IMR-90 (cell line): ENCODE data around the gene RBMS2. TPM values are rescaled to one million over a fixed set of nuclear protein-coding genes. Genes with fewer than 3 reads are reported as not detected.

ENCODE experiments used
- ATAC-seq: fragments of 200-7000 bp; cut with Tn5 transposase; 2 replicates; pipeline ENCODE4 v1.9.1; 2020; ENCODE audit warnings: low read depth, mild to moderate bottlenecking, moderate library complexity
- BruUV-seq: library from RNA; stranded (reverse); fragments of 400-500 nt; replicated peaks from 2 replicates; lab custom pipeline; 2021; lab: Mats Ljungman, UMichigan
- CTCF ChIA-PET: fragments of 300-600 bp; formaldehyde crosslinking; extraction: SDS; loops from one replicate; lab custom pipeline; 2021; ENCODE audit warnings: antibody characterized with exemption; lab: Yijun Ruan, JAX
- POLR2A ChIA-PET: fragments of 300-600 bp; sonication (Branson Sonifier 250); formaldehyde crosslinking; loops from one replicate; lab custom pipeline; 2022; ENCODE audit warnings: antibody characterized with exemption; ENCODE audit not compliant: unreplicated experiment; lab: Charles Lee
- DNase-seq: peaks from one replicate; pipeline ENCODE4 v3.0.0; 2013
- H2AFZ ChIP-seq: replicated peaks from 2 replicates; pipeline ENCODE3; 2013; ENCODE audit warnings: low read length, mild to moderate bottlenecking; ENCODE audit not compliant: poor library complexity
- H2AK5ac ChIP-seq: 2 replicates; pipeline ENCODE4 v1.6.1; 2013; ENCODE audit warnings: low read depth, low read length, inconsistent platforms
- H2AK9ac ChIP-seq: replicated peaks from 2 replicates; pipeline ENCODE3; 2013; ENCODE audit warnings: mild to moderate bottlenecking, low read depth, low read length, moderate library complexity; ENCODE audit not compliant: poor library complexity
- H2BK120ac ChIP-seq: 2 replicates; pipeline ENCODE4 v1.6.1; 2013; ENCODE audit warnings: low read depth, low read length, inconsistent platforms
- H2BK15ac ChIP-seq: 3 replicates; pipeline ENCODE4 v1.6.1; 2013; ENCODE audit warnings: low read depth, low read length, inconsistent platforms
- H2BK20ac ChIP-seq: 2 replicates; pipeline ENCODE4 v1.6.1; 2013; ENCODE audit warnings: low read depth, mild to moderate bottlenecking, inconsistent platforms, low read length, moderate library complexity
- H2BK5ac ChIP-seq: 2 replicates; pipeline ENCODE4 v1.6.1; 2013; ENCODE audit warnings: mild to moderate bottlenecking, low read depth, low read length, inconsistent platforms; ENCODE audit not compliant: poor library complexity, severe bottlenecking
- H3K14ac ChIP-seq: replicated peaks from 2 replicates; pipeline ENCODE4 v1.6.1; 2013; ENCODE audit warnings: low read depth, low read length, inconsistent platforms
- H3K18ac ChIP-seq: 2 replicates; pipeline ENCODE4 v1.6.1; 2013; ENCODE audit warnings: low read depth, low read length, control low read depth
- H3K23ac ChIP-seq: 2 replicates; pipeline ENCODE4 v1.6.1; 2013; ENCODE audit warnings: low read depth, low read length, inconsistent platforms
- H3K27ac ChIP-seq: 2 replicates; pipeline ENCODE4 v1.5.1; 2013; ENCODE audit warnings: mild to moderate bottlenecking, control low read depth, low read length; ENCODE audit not compliant: insufficient read depth
- H3K27me3 ChIP-seq: 2 replicates; pipeline ENCODE4 v1.6.1; 2013; ENCODE audit warnings: low read length; ENCODE audit not compliant: control insufficient read depth, insufficient read depth
- H3K36me3 ChIP-seq: 2 replicates; pipeline ENCODE4 v1.6.1; 2013; ENCODE audit warnings: low read length, mixed read lengths; ENCODE audit not compliant: control insufficient read depth, insufficient read depth
- H3K4ac ChIP-seq: 2 replicates; pipeline ENCODE4 v1.6.1; 2013; ENCODE audit warnings: low read depth, low read length, inconsistent platforms
- H3K4me1 ChIP-seq: 2 replicates; pipeline ENCODE4 v1.6.1; 2013; ENCODE audit warnings: low read length, mixed read lengths; ENCODE audit not compliant: control insufficient read depth, insufficient read depth
- H3K4me2 ChIP-seq: 2 replicates; pipeline ENCODE4 v1.6.1; 2013; ENCODE audit warnings: low read depth, mild to moderate bottlenecking, control low read depth, low read length, moderate library complexity
- H3K4me3 ChIP-seq: 2 replicates; pipeline ENCODE4 v1.5.1; 2013; ENCODE audit warnings: low read depth, mild to moderate bottlenecking, control low read depth, low read length, moderate library complexity; ENCODE audit not compliant: insufficient read depth
- H3K56ac ChIP-seq: 2 replicates; pipeline ENCODE4 v1.6.1; 2013; ENCODE audit warnings: low read length, inconsistent platforms; ENCODE audit not compliant: insufficient read depth; ENCODE audit errors: extremely low read depth
- H3K79me1 ChIP-seq, 2 experiments: 2 replicates each; pipeline ENCODE4 v1.6.1; 2013; ENCODE audit warnings: low read length in 2 of 2, inconsistent platforms in 1 of 2, low read depth in 1 of 2
- H3K9ac ChIP-seq: 2 replicates; pipeline ENCODE4 v1.6.1; 2013; ENCODE audit warnings: low read depth, low read length, control low read depth
- H3K9me1 ChIP-seq: 2 replicates; pipeline ENCODE4 v1.6.1; 2013; ENCODE audit warnings: low read length, inconsistent platforms; ENCODE audit not compliant: insufficient read depth
- H3K9me3 ChIP-seq: 2 replicates; pipeline ENCODE4 v1.6.1; 2013; ENCODE audit warnings: low read length; ENCODE audit not compliant: control insufficient read depth, insufficient read depth
- H4K20me1 ChIP-seq: 2 replicates; pipeline ENCODE4 v1.6.1; 2013; ENCODE audit warnings: low read length, inconsistent platforms; ENCODE audit not compliant: insufficient read depth
- H4K5ac ChIP-seq: 2 replicates; pipeline ENCODE4 v1.6.1; 2013; ENCODE audit warnings: mild to moderate bottlenecking, low read depth, low read length, control low read depth
- H4K8ac ChIP-seq, 2 experiments: 2 replicates each; pipeline ENCODE4 v1.6.1; 2013; ENCODE audit warnings: low read depth in 2 of 2, low read length in 2 of 2, control low read depth in 1 of 2, inconsistent platforms in 1 of 2
- H4K91ac ChIP-seq: 2 replicates; pipeline ENCODE4 v1.6.1; 2013; ENCODE audit warnings: low read depth, low read length, inconsistent platforms; ENCODE audit not compliant: insufficient read depth
- FOS ChIP-seq: fragments of 150-350 bp; IDR thresholded peaks from 2 replicates; pipeline ENCODE4 v1.6.1; 2016; ENCODE audit warnings: low read depth, low read length
- MAZ ChIP-seq: IDR thresholded peaks from 2 replicates; pipeline ENCODE4 v1.6.1; 2012; ENCODE audit warnings: low read depth, mild to moderate bottlenecking, low read length, improper control_type of control experiment, moderate library complexity, borderline replicate concordance
- MXI1 ChIP-seq: IDR thresholded peaks from 2 replicates; pipeline ENCODE4 v1.6.1; 2012; ENCODE audit warnings: low read depth, mild to moderate bottlenecking, low read length, moderate library complexity, borderline replicate concordance
- RCOR1 ChIP-seq: IDR thresholded peaks from 2 replicates; pipeline ENCODE4 v1.6.1; 2012; ENCODE audit warnings: mild to moderate bottlenecking, low read length, improper control_type of control experiment; ENCODE audit not compliant: insufficient replicate concordance
- SMC3 ChIP-seq: fragments of 150-350 bp; IDR thresholded peaks from 2 replicates; pipeline ENCODE4 v1.6.1; 2016; ENCODE audit warnings: low read depth, mild to moderate bottlenecking, antibody characterized with exemption, low read length, moderate library complexity
- WGBS, 2 experiments: methylation state at CpG; one replicate each; pipeline versions ENCODE4 v1.1.5 to v1.1.7; 2013; ENCODE audit warnings: missing lambda C conversion rate in 2 of 2; ENCODE audit not compliant: insufficient read length in 1 of 2; ENCODE audit errors: extremely low coverage in 2 of 2; 5-methylcytosine and 5-hydroxymethylcytosine counted together
- dilution Hi-C: fragments of 300-500 bp; cut with HindIII; formaldehyde crosslinking; loops from one replicate; pipeline ENCODE4 v1.14.3; 2018; ENCODE audit warnings: low sequenced_read_pairs; ENCODE audit not compliant: unreplicated experiment
- in situ Hi-C: fragments of 300-500 bp; cut with MboI; formaldehyde crosslinking; loops from 3 replicates; pipeline ENCODE4 v1.14.3; 2019; ENCODE audit warnings: low sequenced_read_pairs, inconsistent platforms, mixed read lengths
- intact Hi-C: fragments of 100-400 bp; cut with micrococcal nuclease; formaldehyde crosslinking; loops from 2 replicates; pipeline ENCODE4 v1.10.0; 2022
- polyA plus RNA-seq, 3 experiments: library from polyadenylated mRNA; depleted of rRNA; stranded (reverse); fragments of >200 nt; gene quantifications; 2 replicates each; pipeline ENCODE4 v1.2.3, GENCODE V29; 2012; ENCODE audit warnings: low replicate concordance in 1 of 3
- total RNA-seq: library from RNA; depleted of rRNA; stranded (reverse); fragments of >200 nt; gene quantifications from 2 replicates; pipeline ENCODE4 v1.2.3, GENCODE V29; 2012

The RBMS2 gene
- total and polyA plus RNA-seq, 2 of the 4 experiments (the other 2 are of a cell fraction): 38.0 to 43.6 TPM

- no TSS peak for BruUV-seq
These were observed 34.1 kb upstream of the RBMS2 start for GRCh38 chr12:56487448-56488040.

More at GRCh38 chr12:56487448-56488040, 34.1 kb upstream of the RBMS2 start:
- 0 out of 2 replicates have a peak, but pooled peaks cover 2% of the 10 kb centered on the region for H3K9me3 ChIP-seq
- H3K56ac ChIP-seq: no peak overlapping the region
- no peaks in the 10 kb centered on the region for H4K20me1 ChIP-seq
- no peak overlapping the region for H2AK5ac ChIP-seq
- H3K9ac ChIP-seq: peak overlapping the region; percentile 34; the same call in 1 of the 2 replicates
- intact Hi-C loops (no loop called here), dilution Hi-C loops (no loop called here), in situ Hi-C loops (no loop called here)
- no peak overlapping the region for H4K5ac ChIP-seq
- H2BK120ac ChIP-seq: no peak overlapping the region
- no peaks in the 10 kb centered on the region for H3K36me3 ChIP-seq
- no peak for TF ChIP-seq MXI1
- TF ChIP-seq FOS: no peak
- no peak for TF ChIP-seq RCOR1
- TF ChIP-seq MAZ: no peak
- TF ChIP-seq SMC3: no peak
- no peak overlapping the region for H3K18ac ChIP-seq
- H2AFZ ChIP-seq: peak overlapping the region; percentile 76
- H3K4me2 ChIP-seq: peak overlapping the region; percentile 95
- H2BK15ac ChIP-seq: no peak overlapping the region
- WGBS, 2 experiments: 6% methylated on average over 31 of the region's 44 CpGs; no CpG with 5 or more reads in 1 of the 2 experiments
- no peak overlapping the region for H3K27ac ChIP-seq
- peak overlapping the region; percentile 53 for H2AK9ac ChIP-seq
- H2BK20ac ChIP-seq: no peak overlapping the region
- 0 out of 2 replicates have a peak overlapping the region, but pooled peaks have one; percentile 42 for H3K23ac ChIP-seq
- peak overlapping the region; percentile 34 for H3K4me3 ChIP-seq
- H3K4ac ChIP-seq: no peak overlapping the region
- peak; percentile 51 for ATAC-seq
- ChIA-PET CTCF (interaction anchor here (0.6 kb wide), 1 partner anchor 83 kb away, joined by 3 read pairs; no protein-coding TSS in a partner anchor), POLR2A (interaction anchor here (0.6 kb wide), 1 partner anchor 226 kb away, joined by 16 read pairs; no protein-coding TSS in a partner anchor)
- H3K79me1 ChIP-seq: no peaks in the 10 kb centered on the region
- H3K4me1 ChIP-seq: peaks cover 2% of the 10 kb centered on the region; the same call in 1 of the 2 replicates
- peaks cover 32% of the 10 kb centered on the region for H3K27me3 ChIP-seq
- H4K8ac ChIP-seq: no peak overlapping the region
- no peak overlapping the region for H3K14ac ChIP-seq
- no peak overlapping the region for H4K91ac ChIP-seq
- H2BK5ac ChIP-seq: no peak overlapping the region
- 0 out of 2 replicates have a peak, but pooled peaks cover 2% of the 10 kb centered on the region for H3K9me1 ChIP-seq
- DNase-seq: no peak
